Forelimb muscle (tissue), 1 donor: ENCODE results near the gene CPSF4L. TPM values are rescaled to one million over a fixed set of nuclear protein-coding genes. Genes with fewer than 3 reads are reported as not detected.

Source experiments
- DNase-seq: peaks from one replicate; pipeline ENCODE4 v3.0.0-alpha.2; 2013; ENCODE audit warnings: low read depth
- polyA plus RNA-seq: library from polyadenylated mRNA; unstranded; fragments of 120-200 nt; gene quantifications from one replicate; pipeline ENCODE4 v1.2.1, GENCODE V29; 2013; ENCODE audit not compliant: insufficient read length

CPSF4L gene
- polyA plus RNA-seq, 1 donor = not detected

DNA sequence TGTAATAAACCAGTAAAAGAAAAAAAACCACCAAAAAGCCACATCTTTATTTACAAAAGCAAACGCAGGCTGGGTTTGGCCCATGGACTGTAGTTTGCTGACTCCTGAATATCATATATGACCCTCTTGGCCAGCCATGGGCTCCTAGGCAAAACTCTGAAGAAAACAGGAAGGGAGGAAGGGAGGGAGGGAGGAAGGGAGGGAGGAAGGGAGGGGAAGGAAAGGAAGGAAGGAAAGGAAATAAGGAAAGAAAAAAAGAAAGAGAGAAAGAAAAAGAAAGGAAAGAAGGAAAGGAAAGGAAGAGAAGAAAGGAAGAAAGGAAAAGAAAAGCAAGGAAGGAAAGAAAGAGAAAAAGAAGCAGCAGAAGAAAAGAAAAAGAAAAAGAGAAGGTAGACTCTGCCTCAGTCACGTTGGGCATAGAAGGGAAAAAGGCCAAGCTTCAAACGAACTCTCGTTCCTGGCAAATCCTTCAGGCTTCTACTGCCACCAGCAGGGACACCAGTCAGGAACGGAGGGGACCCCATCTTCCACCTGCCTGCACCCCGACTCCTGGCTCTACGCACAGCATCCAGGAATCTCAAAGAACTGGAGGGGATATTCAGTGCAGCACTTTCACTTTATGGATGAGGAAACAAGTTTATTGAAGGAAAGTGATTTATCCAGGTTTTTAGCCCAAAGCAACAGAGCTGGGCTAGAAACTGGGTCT lies 28.0 kb upstream of the CPSF4L start:
- DNase-seq = no peak

GRCh38 chr17:73288534-73289302 lies 27.0 kb upstream of the CPSF4L start:
- DNase-seq = no peak

- no peak for DNase-seq
Measured at GRCh38 chr17:73286863-73287296, 25.2 kb upstream of the CPSF4L start.

- no peak for DNase-seq
Measured at GRCh38 chr17:73285916-73286862, 24.5 kb upstream of the CPSF4L start.

GRCh38 chr17:73285603-73285908 lies 23.9 kb upstream of the CPSF4L start:
- no peak for DNase-seq

- DNase-seq = no peak
Measured at GRCh38 chr17:73284906-73285602, 23.4 kb upstream of the CPSF4L start.

DNA sequence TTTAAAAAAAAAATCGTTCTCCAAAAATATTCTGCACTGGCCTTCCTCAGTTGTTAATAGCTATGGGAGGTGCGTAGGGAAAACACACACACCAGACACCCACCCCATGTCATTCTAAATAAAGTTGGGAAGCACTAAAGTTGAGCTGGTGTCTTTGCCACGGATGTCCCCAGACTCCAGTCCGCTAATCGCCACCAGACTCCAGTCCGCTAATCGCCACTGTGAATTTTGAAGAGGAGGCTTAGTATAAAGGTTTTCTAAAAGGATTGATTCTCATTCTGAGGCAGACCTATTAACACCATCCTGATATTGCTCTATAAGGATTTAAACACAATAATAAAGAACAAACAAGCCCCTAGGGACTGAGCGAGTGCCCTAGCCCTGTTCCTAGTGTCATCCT lies 22.7 kb upstream of the CPSF4L start:
- DNase-seq = no peak

GRCh38 chr17:73283841-73284282 lies 22.2 kb upstream of the CPSF4L start:
- no peak for DNase-seq

GRCh38 chr17:73283250-73283649 lies 21.6 kb upstream of the CPSF4L start:
- DNase-seq = no peak

GRCh38 chr17:73282629-73283028 lies 20.9 kb upstream of the CPSF4L start:
- DNase-seq = no peak

DNA sequence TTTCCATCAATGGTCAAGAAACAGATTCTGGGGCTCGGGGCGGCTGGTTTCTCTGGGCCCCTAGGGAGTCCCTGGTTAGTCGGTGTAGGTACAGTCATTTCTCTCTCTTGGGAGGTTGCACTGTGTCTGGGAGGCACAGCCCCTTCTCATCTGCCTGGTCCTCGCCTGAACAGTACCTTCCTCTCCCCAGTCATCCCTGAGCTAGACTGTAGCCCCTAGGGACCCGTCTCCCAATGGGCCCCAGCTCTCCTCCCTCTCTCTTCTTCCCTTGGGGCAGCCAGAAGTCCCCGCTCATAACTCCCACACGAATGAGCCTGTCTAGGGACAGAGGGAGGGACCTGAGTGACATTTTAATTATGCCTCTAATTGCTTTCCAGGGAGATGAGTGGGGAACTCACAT lies 20.2 kb upstream of the CPSF4L start:
- no peak for DNase-seq

- no peak for DNase-seq
Measured at GRCh38 chr17:73280191-73280590, 18.5 kb upstream of the CPSF4L start.

- no peak for DNase-seq
Measured at GRCh38 chr17:73279704-73280103, 18.0 kb upstream of the CPSF4L start.

DNA sequence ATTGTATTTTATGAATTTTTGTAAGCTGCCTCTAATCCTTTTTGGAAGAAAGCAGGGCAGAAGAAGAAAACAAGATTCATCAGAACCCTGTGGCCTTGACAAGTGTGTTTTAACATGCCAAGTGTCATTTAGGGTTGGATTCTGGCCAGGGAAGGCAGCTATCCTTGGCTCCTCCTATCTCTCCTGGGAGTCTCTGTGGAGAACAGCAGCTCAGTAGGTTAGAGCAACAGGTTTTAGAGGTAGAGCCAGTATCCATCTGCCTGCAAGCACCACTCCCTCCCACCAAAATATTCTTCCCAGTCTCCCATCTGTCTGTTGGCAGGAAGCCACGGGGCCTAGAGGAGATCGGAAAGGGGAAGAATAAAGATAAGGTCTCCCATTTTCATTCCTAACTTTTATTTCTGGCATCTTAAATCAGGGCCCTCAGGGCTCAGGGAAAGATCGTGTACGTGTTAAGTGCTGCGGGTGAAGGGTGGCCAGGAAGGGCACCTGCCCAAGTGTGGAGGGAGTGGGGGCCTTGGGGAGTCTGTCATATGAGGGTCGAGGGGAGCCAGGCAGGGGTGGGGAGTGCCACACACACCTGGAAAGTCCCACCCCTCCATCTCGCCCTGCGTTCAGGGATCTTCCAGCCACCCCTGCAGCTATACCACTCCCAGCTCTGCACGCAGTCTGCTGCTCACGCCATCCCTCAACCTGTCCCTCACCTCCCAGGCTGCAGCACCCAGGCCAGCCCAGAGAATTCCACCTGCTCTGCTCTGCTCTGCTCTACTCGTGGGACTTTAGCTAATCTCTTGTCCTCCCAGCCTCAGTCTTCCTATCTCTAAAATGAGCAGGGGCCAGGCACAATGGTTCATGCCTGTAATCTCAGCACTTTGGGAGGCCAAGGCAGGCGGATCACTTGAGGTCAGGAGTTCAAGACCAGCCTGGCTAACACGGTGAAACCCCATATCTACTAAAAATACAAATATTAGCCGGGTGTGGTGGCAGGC lies 17.1 kb upstream of the CPSF4L start:
- no peak for DNase-seq

DNA sequence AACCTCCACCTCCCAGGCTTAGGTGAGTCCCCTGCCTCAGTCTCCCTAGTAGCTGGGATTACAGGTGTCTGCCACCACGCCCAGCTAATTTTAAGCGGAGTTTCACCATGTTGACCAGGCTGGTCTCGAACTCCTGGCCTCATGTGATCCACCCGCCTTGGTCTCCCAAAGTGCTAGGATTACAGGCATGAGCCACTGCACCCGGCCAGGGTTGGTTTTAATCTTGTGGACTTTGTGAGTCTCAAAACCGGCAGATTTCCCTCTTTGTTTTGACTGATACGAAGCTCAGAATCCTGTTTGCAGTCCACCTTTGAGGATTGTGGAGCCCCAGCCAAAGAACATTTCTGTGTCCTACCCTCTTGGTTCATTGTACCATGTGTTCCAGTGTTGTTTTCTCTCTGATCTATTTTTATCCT lies 16.4 kb upstream of the CPSF4L start:
- DNase-seq = no peak

DNA sequence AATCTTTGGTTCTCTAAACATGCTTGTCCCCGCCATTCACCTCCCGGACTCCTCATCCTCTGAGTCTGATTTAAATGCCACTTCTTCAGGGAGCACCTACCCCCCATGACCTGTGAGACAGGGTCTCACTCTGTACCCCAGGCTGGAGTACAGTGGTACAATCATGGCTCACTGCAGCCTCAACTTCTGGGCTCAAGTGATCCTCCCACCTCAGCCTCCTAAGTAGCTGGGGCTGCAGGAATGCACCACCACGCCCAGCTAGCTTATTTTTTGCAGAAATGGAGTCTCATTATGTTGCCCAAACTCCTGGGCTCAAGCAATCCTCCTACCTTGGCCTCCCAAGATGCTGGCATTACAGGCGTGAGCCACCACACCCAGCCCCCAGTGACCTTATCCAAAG lies 12.8 kb upstream of the CPSF4L start:
- DNase-seq = no peak

DNA sequence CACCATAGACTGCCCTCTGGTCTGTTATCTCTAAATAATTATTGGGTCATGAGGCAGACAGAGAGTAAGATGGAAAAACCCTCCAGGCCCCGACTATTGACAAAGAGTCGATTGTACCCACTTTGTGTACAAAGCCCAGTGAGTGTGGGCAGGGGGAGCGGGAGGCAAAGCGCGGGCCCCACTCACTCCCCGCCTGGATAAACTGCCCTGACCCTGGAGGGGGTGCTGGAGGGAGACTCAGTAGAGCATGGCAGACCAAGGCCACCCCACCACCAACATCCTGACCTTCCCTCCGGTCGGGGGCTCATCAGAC lies 11.2 kb upstream of the CPSF4L start:
- DNase-seq = no peak

GRCh38 chr17:73271072-73271471 lies 9.4 kb upstream of the CPSF4L start:
- DNase-seq = no peak

DNA sequence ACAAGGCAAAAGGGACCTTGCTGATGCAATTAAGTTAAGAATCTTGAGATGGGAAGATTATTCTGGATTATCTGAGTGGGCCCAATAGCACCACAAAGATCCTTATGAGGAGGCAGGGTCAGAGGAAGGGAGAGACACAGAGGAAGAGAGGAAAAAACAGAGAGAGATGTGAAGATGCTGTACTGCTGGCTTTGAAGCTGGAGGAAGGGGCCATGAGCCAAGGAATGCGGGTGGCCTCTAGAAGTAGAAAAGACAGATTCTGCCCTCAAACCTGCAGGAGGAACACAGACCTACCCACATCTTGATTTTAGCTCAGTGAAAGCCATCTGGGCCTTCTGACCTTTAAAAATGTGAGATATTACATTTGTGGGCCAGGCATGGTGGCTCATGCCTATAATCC lies 8.1 kb upstream of the CPSF4L start:
- DNase-seq = no peak

GRCh38 chr17:73269329-73269615 lies 7.6 kb upstream of the CPSF4L start:
- DNase-seq = no peak
